ENCODE results near the gene GADD45G.

The GADD45G gene

GRCh38 chr9:89604729-89605464 is at the start of gene GADD45G:
Gene GADD45G (plus strand): TSS chr9:89605012. CDS start chr9:89605122, 110 bp downstream.
- DNase-seq (ENCODE audit: low spot score), result peak; percentile 94

GRCh38 chr9:89555036-89555415 is 49.8 kb upstream of the GADD45G start:
- no peak for DNase-seq (ENCODE audit: low spot score)

GRCh38 chr9:89555451-89556375 is 49.1 kb upstream of the GADD45G start:
- DNase-seq (ENCODE audit: low spot score), result no peak

DNA sequence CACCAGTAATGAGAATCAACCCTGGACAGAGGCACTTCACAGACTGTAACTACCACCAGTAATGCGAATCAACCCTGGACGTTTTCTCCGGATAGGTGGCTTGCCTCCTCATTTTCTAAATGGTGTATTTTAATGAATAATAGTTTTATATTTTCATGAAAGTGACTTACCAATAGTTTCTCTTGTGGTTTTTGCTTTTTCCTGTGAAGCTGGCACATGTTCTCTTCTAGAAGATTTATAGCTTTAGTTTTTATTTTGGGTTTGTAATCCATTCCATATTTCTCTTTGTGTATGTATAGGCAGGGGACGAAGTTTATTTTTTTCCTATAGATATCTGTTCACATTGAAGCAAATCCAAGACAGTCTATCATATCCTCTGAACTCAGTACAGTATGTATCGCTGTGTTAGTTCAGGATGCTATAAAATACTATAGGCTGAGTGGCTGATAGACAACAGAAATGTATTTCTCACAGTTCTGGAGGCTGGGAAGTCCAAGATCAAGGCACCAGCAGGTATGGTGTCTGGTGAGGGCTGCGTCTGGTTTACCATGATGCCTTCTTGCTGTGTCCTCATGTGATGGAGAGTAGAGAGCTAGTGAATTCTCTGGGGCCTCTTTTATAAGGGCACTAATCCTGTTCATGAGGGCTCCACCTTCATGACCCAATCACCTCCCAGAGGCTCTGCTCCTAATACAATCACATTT is 46.5 kb upstream of the GADD45G start:
- DNase-seq (ENCODE audit: low spot score), result no peak

DNA sequence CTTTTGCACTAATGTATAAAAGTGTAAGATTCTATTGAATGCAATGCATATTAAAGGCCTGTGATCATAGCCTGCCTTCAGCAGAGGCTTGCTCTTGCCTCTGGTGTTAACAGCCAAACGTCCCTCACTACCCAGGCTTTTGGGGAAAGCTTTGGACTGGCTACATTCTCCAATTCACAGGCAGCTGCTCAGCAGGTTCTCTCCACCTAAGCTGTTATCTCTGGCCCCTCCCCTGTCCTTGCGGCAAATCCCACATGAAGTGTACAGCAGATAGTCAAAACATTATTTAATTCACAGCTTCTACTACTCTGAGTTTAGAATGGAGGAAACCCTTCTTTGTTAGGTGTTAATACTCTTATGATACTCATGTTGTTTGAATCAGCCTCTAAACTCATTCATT is 45.9 kb upstream of the GADD45G start:
- no peak for DNase-seq (ENCODE audit: low spot score)

GRCh38 chr9:89562186-89562814 is 42.5 kb upstream of the GADD45G start:
- DNase-seq (ENCODE audit: low spot score), result no peak

DNA sequence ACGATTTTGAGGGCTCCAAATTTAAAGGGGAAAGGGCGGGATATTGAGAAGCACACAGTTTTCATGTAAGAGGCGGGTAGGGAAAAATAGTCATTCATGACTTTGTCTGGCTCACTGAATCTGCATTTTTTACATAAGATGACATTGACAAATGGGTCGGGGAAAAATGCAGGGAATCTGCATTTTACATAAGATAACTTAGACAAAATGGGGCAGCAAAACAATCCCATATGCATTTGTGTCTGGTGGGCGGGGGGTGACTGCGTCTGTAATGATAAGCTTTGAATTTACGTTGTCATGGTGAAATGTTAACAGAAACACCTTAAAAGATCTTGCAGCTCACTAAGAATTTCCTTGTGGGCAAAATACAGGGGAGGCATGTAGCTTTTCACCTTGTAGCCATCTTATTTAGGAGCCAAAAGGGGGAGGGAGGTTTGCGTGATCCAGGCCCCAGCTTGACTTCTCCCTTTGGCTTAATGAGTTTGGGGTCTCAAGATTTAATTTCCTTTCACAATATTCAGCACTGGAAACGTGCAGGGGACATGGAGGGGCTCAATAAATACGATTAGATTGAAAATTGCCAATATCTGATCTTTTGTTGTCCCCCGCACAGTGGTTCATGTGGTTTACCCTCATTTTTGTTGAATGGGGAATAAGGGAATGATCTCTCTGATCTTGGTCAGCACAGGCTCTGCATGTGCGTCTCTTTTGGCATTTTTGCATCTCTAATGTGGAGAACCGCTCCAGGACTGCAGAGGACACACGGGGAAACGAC is 41.1 kb upstream of the GADD45G start:
- no peak for DNase-seq (ENCODE audit: low spot score)

GRCh38 chr9:89564346-89564878 is 40.4 kb upstream of the GADD45G start:
- DNase-seq (ENCODE audit: low spot score), result peak; percentile 72

DNA sequence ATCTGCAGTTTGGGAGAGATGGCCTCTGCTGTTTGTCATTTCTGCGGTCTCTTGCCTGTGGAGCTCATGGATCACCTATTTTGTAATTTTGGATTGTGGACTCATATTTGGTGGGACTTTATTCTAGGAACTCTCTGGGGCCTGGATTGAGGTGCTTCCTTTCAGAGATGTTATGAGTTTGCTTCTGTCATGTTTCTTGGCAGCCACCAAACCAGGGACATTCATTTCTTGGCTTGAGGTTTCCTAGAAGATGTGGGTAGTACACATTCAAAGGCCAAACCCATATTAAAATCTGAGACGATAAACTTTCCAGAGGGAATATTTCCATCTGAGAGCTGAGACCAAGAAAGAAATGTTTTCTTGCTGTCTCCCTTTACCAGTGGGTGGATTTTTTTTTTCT is 37.2 kb upstream of the GADD45G start:
- no peak for DNase-seq (ENCODE audit: low spot score)

DNA sequence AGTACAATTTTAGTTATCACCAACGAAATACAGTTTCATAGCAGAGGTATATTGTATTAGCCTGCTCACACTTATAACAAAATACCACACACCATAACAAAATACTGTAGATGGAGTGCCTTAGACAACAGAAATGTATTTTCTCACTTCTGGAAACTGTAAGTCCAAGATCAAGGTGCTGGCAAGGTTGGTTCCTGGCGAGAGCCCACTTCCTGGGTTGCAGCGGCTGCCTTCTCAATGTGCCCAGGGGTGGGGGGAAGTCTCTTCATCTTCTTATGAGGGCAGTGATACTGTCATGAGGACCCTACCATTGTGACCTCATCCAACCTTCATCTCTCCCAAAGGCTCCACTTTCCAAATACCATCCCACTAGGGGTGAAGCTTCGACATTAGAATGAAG is 30.5 kb upstream of the GADD45G start:
- no peak for DNase-seq (ENCODE audit: low spot score)

GRCh38 chr9:89576404-89576839 is 28.4 kb upstream of the GADD45G start:
- DNase-seq (ENCODE audit: low spot score), result no peak

DNA sequence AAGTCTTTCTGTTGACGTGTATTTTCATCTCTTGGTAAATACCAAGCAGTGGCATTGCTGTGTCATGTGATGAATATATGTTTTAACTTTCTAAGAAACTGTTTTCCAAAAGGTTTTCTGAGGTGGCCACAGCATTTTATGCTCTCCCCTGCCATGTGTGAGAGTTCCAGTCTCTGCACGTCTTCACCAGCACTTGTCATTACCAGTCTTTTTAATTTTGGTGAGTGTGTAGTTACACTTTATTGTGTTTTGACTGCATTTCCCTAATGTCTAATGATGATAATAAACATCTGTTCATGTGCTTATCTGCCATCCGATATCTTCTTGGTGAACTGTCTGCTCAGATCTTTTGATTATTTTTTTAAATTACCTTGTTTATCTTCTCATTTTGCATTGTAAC is 27.4 kb upstream of the GADD45G start:
- no peak for DNase-seq (ENCODE audit: low spot score)

GRCh38 chr9:89579741-89580385 is 24.9 kb upstream of the GADD45G start:
- DNase-seq (ENCODE audit: low spot score), result no peak

- DNase-seq (ENCODE audit: low spot score), result no peak
Observed at GRCh38 chr9:89586311-89586710, 18.5 kb upstream of the GADD45G start.

DNA sequence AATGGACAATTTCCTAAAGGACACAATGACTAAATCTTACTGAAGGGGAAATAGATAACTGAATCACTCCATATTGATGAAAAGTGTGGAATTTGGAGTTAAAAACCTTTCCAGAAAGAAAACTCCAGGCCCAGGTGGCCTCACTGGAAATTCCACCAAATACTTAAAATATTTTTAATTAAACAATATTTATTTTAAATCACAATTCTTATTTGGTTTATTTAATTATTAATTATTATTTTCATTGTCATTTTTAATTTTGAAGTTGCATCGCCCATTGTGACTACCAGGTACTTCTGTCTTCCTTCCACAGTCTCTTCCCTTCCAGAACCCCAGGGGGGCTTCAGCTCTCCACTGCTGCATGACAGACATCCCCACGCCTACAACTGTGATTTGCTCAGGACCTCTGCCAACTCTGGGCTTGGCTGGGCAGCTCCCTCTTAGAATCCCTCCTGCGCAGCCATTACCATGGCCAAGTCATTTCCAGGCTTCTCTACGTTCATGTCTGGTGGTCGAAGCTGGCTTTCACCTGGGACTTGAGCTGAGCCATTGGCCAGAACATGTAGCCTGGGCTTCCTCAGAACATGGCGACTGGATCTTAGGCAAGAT is 16.4 kb upstream of the GADD45G start:
- DNase-seq (ENCODE audit: low spot score), result no peak

GRCh38 chr9:89590415-89590814 is 14.4 kb upstream of the GADD45G start:
- DNase-seq (ENCODE audit: low spot score), result no peak

DNA sequence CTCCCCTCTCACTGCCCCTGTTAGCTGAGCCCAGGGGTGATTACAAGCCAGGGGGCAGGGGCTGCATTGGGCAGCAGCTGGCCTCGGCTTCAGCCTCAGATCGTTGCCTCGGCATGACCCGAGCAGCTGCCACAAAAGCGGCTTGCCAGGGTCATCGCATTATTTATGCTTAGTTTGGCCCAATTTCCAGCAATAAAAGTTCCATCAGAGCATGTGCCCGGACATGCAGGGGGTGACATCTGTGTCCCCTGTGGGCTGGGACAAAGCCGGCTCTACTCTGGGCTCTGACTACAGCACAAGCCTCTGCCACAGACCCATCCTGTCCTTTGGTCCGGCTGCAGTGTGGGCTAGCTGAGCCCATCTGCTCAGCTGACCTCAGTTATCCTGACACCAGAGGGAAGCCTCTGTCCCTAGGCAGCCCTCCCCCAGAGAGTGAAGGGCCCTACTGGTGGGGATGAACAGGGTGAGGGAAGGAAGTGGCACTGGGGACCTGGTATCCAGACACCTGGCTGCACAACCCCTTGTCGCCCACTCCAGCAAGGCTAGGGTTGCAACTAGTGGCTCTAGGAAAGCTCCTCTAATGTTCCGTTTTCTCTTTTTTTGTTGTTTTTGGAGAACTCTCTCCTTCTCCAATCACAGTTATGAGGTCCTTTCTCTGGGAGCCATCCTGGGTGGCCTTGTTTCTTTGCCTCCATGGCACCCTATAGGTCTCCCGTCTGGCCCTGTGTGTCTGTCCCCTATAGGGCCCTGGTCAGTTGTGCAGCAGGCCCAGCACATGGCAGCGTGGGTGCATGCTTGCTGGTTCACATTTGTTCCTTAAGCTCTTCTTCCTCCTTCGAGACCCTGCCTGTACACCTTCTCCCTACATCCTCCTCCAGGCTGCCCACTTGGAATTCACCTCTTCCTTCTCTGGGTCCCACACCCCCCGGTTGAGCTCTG is 13.3 kb upstream of the GADD45G start:
- no peak for DNase-seq (ENCODE audit: low spot score)

DNA sequence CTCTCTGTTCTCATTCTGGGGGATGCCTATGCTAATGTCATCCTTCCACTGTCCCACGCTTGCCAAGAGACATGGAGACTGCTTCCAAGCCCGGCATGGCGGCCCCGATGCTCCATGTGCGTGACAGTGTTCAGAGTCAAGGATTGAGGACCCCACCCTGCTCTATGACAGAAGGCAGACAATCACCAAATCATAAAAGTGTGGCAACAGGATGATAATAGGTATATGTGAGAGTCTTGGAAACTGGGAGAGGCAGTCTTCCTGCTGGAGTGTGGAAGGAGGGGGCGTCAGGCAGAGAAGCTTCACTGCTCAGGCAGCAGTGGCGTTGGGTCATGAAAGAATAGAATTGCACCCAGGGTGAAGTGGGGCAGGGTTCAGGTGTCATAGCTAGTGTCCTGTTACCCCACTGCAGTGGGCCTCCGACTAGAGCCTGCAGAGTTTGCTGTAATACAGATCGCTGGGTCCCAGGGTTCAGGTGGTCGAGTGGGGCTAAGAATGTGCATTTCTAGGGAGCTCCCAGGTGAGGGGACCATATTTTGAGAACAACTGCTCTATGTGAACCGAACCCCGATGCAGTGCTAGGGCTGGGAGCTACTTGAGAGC is 12.5 kb upstream of the GADD45G start:
- DNase-seq (ENCODE audit: low spot score), result no peak

Measured in ecto neural progenitor cell (in vitro differentiated cells).